Activated naive CD8-positive, alpha-beta T cell treated with anti-CD3 and anti-CD28 coated beads, Interleukin-2, amount 10 ng/mL, durations not matched to agents 7 days and 5 days (primary cell): ENCODE results near the gene PKMYT1. TPM values are rescaled to one million over a fixed set of nuclear protein-coding genes. Genes with fewer than 3 reads are reported as not detected.
A peak's percentile ranks its signal among the peaks of the same experiment; 100 is the strongest.

Source experiments
- ATAC-seq: fragments of 150-1000 bp; cut with Tn5 transposase; one replicate; pipeline ENCODE4 v1.10.0; 2021; ENCODE audit warnings: low read depth, moderate library complexity
- POLR2A ChIA-PET: fragments of 350-600 bp; sonication (Branson Sonifier 250); formaldehyde crosslinking; loops from one replicate; lab custom pipeline; 2021; ENCODE audit warnings: antibody characterized with exemption; lab: Charles Lee
- DNase-seq: peaks from one replicate; pipeline ENCODE4 v3.0.0; 2021
- H3K27ac Mint-ChIP-seq: one replicate; pipeline ENCODE4 v1.8.0; 2022; ENCODE audit warnings: mild to moderate bottlenecking, mixed read lengths
- H3K27me3 Mint-ChIP-seq: one replicate; pipeline ENCODE4 v1.8.0; 2022; ENCODE audit warnings: mild to moderate bottlenecking, moderate library complexity, mixed read lengths
- H3K36me3 Mint-ChIP-seq: one replicate; pipeline ENCODE4 v1.8.0; 2021; ENCODE audit warnings: mild to moderate bottlenecking, mixed read lengths
- H3K4me1 Mint-ChIP-seq: one replicate; pipeline ENCODE4 v1.8.0; 2021; ENCODE audit warnings: mixed read lengths
- H3K4me3 Mint-ChIP-seq: one replicate; pipeline ENCODE4 v1.8.0; 2022; ENCODE audit warnings: mild to moderate bottlenecking, moderate library complexity, mixed read lengths
- H3K9me3 Mint-ChIP-seq: one replicate; pipeline ENCODE4 v1.8.0; 2021; ENCODE audit warnings: mixed read lengths
- total RNA-seq, 2 experiments: library from RNA; stranded (reverse); gene quantifications; one replicate each; pipeline ENCODE4 v1.2.3, GENCODE V29; 2021

The PKMYT1 gene
- total RNA-seq, 2 experiments from 2014 or later = 106 to 116 TPM

DNA sequence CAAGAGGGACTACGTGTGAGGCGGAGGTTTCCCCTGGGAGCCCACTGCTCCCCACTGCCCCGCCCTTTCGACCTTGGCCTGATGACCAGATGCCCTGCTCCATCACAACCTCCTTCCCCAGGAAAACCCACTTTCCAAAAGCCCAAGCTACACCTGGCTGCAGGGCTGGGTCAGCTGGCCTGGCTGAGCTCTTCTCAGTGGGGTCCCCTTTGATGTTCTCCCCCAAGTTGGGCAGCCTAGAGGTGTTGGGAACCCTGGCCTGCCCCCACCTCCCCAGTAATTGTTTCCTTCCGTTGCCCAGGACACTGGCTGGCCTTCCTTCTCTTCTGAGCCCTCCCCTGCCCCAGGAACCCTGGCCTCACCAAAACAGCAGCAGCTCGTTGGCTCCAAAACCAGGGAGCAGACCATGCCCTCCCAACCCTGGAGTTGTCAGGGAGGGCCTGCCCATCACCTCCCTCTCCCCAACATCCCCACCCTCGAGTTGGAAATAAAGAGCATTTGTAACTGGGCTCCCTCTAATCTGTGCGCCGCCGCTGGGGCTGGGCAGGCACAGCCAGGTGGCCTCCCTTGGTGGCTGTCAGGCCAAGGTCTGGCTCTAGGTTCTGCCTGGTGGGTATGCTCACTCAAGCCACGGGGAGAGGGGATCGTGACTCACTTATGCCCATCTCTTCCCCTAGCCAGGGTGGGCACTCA lies 33.9 kb upstream of the PKMYT1 start:
- POLR2A ChIA-PET = no interaction called here

GRCh38 chr16:3013491-3013951 lies 33.3 kb upstream of the PKMYT1 start:
- Mint-ChIP-seq H3K9me3 (no peaks in the 10 kb centered on the region), H3K4me3 (no peak overlapping the region), H3K27ac (no peak overlapping the region), H3K36me3 (no peaks in the 10 kb centered on the region), H3K27me3 (peaks cover 37% of the 10 kb centered on the region), H3K4me1 (peaks cover 8% of the 10 kb centered on the region)
- ATAC-seq (no peak), DNase-seq (no peak)
- POLR2A ChIA-PET = no interaction called here

More for the DNA sequence above, 33.9 kb upstream of the PKMYT1 start:
- Mint-ChIP-seq H3K9me3 (no peaks in the 10 kb centered on the region), H3K27me3 (peaks cover 40% of the 10 kb centered on the region), H3K27ac (no peak overlapping the region), H3K4me1 (peaks cover 4% of the 10 kb centered on the region), H3K36me3 (no peaks in the 10 kb centered on the region), H3K4me3 (no peak overlapping the region)
- ATAC-seq = no peak
- no peak for DNase-seq

DNA sequence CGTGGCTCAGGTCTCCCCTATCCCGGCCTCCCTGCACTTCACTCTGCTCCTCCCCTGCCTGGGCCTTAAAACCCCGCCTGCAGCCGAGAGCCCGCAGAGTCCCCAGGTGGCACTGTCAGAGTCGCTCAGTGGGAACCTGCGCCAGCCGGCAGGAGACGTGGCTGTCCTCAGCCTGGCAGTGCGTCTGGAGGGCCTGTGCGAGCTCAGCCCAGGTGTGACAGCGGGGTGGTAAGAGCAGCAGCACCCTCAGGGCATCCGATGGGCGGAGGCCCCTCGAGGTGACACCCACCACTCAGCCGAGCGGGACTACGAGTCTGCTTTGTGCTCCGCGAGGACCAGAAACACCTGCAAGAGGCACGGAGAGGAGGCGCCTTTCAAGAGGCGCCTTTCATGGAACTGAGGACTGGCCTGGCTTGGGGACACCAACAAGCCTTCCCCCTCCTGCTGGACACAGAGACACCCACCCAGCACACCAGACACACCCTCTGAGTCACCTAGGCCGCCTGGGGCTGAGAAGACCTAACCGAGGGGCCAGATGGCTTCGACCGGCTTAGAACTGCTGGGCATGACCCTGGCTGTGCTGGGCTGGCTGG lies 32.7 kb upstream of the PKMYT1 start, which contains the start of gene CLDN9:
TSS of gene CLDN9 (plus strand) at position 96 of the 593 bp plus-strand sequence. CDS start at position 536, 440 bp downstream.
- no peak for ATAC-seq
- POLR2A ChIA-PET = no interaction called here

DNA sequence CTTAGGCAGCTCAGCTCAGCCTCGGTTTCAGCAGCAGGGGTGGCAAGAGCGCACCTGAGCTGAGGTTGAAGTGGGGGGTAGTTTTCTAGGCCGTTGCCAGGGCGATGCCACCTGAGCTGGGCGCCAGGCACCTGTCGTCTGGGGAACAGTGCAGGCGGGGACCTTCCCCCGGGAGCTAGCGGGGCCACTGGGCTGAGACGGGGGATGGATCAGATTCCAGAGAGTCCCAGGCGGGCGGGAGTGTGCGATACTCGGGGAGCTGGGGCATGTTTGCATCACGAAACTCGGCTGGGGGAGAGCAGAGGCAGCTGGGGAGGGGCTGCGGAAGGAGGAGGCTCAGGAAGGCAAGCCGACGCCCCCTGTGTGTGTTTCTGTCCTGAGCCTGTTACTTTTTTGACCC lies 32.0 kb upstream of the PKMYT1 start:
- Mint-ChIP-seq H3K4me3 (no peak overlapping the region), H3K4me1 (peaks cover 16% of the 10 kb centered on the region), H3K9me3 (no peaks in the 10 kb centered on the region), H3K36me3 (no peaks in the 10 kb centered on the region), H3K27ac (no peak overlapping the region), H3K27me3 (peaks cover 45% of the 10 kb centered on the region)
- no peak for ATAC-seq
- no peak for DNase-seq
- POLR2A ChIA-PET = interaction anchor here (0.6 kb wide), 1 partner anchor 544 kb away, joined by 9 read pairs; no protein-coding TSS in a partner anchor

More for the DNA sequence above, 32.7 kb upstream of the PKMYT1 start, which contains the start of gene CLDN9:
- peaks cover 39% of the 10 kb centered on the region for H3K27me3 Mint-ChIP-seq
- H3K27ac Mint-ChIP-seq = no peak within 1 kb of the TSS
- no peak for DNase-seq
- no peaks in the 10 kb centered on the region for H3K36me3 Mint-ChIP-seq
- H3K4me3 Mint-ChIP-seq = no peak within 1 kb of the TSS
- H3K4me1 Mint-ChIP-seq = peaks cover 10% of the 10 kb centered on the region
- H3K9me3 Mint-ChIP-seq = no peaks in the 10 kb centered on the region

- H3K4me1 Mint-ChIP-seq = peaks cover 18% of the 10 kb centered on the region
- no peak overlapping the region for H3K27ac Mint-ChIP-seq
- no peaks in the 10 kb centered on the region for H3K36me3 Mint-ChIP-seq
- no peaks in the 10 kb centered on the region for H3K9me3 Mint-ChIP-seq
- peaks cover 51% of the 10 kb centered on the region for H3K27me3 Mint-ChIP-seq
- POLR2A ChIA-PET = interaction anchor here (1.2 kb wide), 2 partner anchors 10 to 38 kb away, joined by 3 to 4 read pairs; partner anchors contain the start of gene TNFRSF12A
- DNase-seq (no peak), ATAC-seq (no peak)
- no peak overlapping the region for H3K4me3 Mint-ChIP-seq
Measured at GRCh38 chr16:3010510-3010909, 30.3 kb upstream of the PKMYT1 start.

DNA sequence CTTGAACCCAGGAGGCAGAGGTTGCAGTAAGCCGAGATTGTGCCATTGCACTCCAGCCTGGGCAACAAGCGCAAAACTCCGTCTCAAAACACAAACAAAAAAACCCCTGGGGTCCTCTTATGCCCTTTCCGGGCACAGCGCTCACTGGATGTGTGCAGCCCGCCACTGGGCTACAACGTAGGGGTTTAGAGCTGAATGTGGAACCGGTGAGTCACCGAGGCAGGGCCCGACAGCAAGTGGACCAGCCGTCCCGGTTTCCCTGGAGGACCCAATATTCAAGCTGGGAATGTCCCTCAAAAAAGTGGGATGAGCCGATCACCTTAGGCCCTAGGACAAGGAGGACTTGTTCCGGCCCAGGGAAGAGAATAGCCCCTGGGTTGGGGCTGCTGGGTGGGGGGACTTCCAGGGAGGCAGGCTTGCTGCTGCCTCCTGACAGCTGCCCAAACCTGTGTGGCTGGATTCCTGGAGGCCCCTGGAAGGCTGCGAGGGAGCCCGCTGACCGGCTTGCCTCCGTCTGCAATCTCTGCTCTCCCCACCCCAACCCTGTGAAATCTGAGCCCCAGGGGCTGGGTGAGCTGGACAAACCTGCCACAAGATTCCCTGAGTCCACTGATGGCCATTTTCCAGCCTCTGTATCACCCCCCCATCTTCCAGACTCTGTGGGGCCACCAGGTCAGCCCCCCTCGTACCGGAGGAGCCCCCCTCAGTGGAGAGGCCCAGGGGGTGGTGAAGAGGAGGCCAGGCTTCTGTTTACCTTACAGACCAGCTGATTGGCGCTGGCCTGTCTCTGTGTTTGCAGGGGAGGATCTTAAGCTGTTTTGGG lies 29.5 kb upstream of the PKMYT1 start:
- Mint-ChIP-seq H3K36me3 (no peaks in the 10 kb centered on the region), H3K4me1 (peaks cover 20% of the 10 kb centered on the region), H3K27me3 (peaks cover 52% of the 10 kb centered on the region), H3K27ac (no peak overlapping the region), H3K9me3 (no peaks in the 10 kb centered on the region), H3K4me3 (no peak overlapping the region)
- DNase-seq = no peak
- no peak for ATAC-seq
- POLR2A ChIA-PET = interaction anchor here (0.6 to 1.2 kb wide), 3 partner anchors 10 to 126 kb away, joined by 3 to 4 read pairs (median 3); partner anchors contain the start of gene TNFRSF12A

DNA sequence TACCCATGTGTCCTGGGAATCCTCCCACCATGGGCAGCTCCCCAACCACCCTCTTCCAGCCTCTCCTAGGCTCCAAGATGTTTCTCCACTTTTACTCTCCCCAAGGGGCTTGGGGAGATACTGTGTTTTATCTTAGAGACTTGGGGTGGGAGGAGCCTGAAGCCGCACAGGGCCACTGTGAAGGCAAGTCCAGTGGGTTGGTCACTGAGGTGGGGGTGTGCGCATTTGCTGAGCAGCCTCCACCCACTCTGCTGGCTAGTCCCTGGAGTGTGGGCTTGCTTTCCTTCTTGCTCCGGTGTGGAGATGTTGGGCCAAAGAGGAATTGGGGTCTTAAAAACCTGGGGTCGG lies 28.4 kb upstream of the PKMYT1 start:
- DNase-seq = no peak
- no peak for ATAC-seq
- H3K4me3 Mint-ChIP-seq = peak overlapping the region; percentile 43
- POLR2A ChIA-PET = interaction anchor here (1.4 to 1.7 kb wide), 2 partner anchors 11 to 171 kb away, joined by 3 to 7 read pairs; partner anchors contain the start of gene TNFRSF12A
- no peaks in the 10 kb centered on the region for H3K36me3 Mint-ChIP-seq
- no peaks in the 10 kb centered on the region for H3K9me3 Mint-ChIP-seq
- no peak overlapping the region for H3K27ac Mint-ChIP-seq
- H3K4me1 Mint-ChIP-seq = peaks cover 21% of the 10 kb centered on the region
- peaks cover 52% of the 10 kb centered on the region for H3K27me3 Mint-ChIP-seq

GRCh38 chr16:3007957-3008689 lies 27.9 kb upstream of the PKMYT1 start:
- no peak for ATAC-seq
- DNase-seq = no peak
- Mint-ChIP-seq H3K4me3 (peak overlapping the region; percentile 43), H3K27me3 (peaks cover 50% of the 10 kb centered on the region), H3K36me3 (no peaks in the 10 kb centered on the region), H3K9me3 (no peaks in the 10 kb centered on the region), H3K27ac (peak overlapping the region; percentile 21), H3K4me1 (peaks cover 21% of the 10 kb centered on the region)
- POLR2A ChIA-PET = interaction anchor here (1.0 to 1.7 kb wide), 6 partner anchors 12 to 172 kb away, joined by 3 to 7 read pairs (median 4); partner anchors contain the start of genes HCFC1R1, PKMYT1, THOC6 and TNFRSF12A

GRCh38 chr16:3007059-3007956 lies 27.1 kb upstream of the PKMYT1 start:
- DNase-seq = no peak
- POLR2A ChIA-PET = interaction anchor here (1.0 to 1.7 kb wide), 5 partner anchors 13 to 32 kb away, joined by 3 to 7 read pairs (median 4); partner anchors contain the start of genes HCFC1R1, PKMYT1, THOC6 and TNFRSF12A

GRCh38 chr16:3004781-3005284 lies 24.6 kb upstream of the PKMYT1 start:
- Mint-ChIP-seq H3K27me3 (peaks cover 34% of the 10 kb centered on the region), H3K27ac (no peak overlapping the region), H3K36me3 (no peaks in the 10 kb centered on the region), H3K4me3 (peak overlapping the region; percentile 76), H3K9me3 (no peaks in the 10 kb centered on the region), H3K4me1 (peaks cover 21% of the 10 kb centered on the region)
- POLR2A ChIA-PET = interaction anchor here (1.1 to 1.9 kb wide), 3 partner anchors 15 to 53 kb away, joined by 4 to 9 read pairs (median 8); partner anchors contain the start of genes PKMYT1 and TNFRSF12A
- no peak for DNase-seq
- ATAC-seq = no peak

More at GRCh38 chr16:3007059-3007956, 27.1 kb upstream of the PKMYT1 start:
- H3K9me3 Mint-ChIP-seq = no peaks in the 10 kb centered on the region
- H3K27ac Mint-ChIP-seq = no peak overlapping the region
- no peaks in the 10 kb centered on the region for H3K36me3 Mint-ChIP-seq
- peaks cover 42% of the 10 kb centered on the region for H3K27me3 Mint-ChIP-seq
- no peak overlapping the region for H3K4me3 Mint-ChIP-seq
- ATAC-seq = no peak
- peaks cover 21% of the 10 kb centered on the region for H3K4me1 Mint-ChIP-seq

GRCh38 chr16:3004319-3004718 lies 24.1 kb upstream of the PKMYT1 start:
- DNase-seq = no peak
- H3K9me3 Mint-ChIP-seq = no peaks in the 10 kb centered on the region
- H3K27me3 Mint-ChIP-seq = peaks cover 34% of the 10 kb centered on the region
- H3K27ac Mint-ChIP-seq = no peak overlapping the region
- POLR2A ChIA-PET = interaction anchor here (0.9 to 1.9 kb wide), 7 partner anchors 16 to 113 kb away, joined by 3 to 12 read pairs (median 7); partner anchors contain the start of genes HCFC1R1, PKMYT1, THOC6 and TNFRSF12A
- ATAC-seq = no peak
- H3K4me1 Mint-ChIP-seq = peaks cover 21% of the 10 kb centered on the region
- H3K4me3 Mint-ChIP-seq = no peak overlapping the region
- H3K36me3 Mint-ChIP-seq = no peaks in the 10 kb centered on the region
